HCT116 (cell line): ENCODE data around the gene ZNF10. TPM values are rescaled to one million over a fixed set of nuclear protein-coding genes. Genes with fewer than 3 reads are reported as not detected.

Experiments
- ATAC-seq: fragments of 200-7000 bp; cut with Tn5 transposase; 2 replicates; pipeline ENCODE4 v1.9.1; 2020; ENCODE audit warnings: mild to moderate bottlenecking, moderate library complexity
- BruUV-seq: library from RNA; stranded (reverse); fragments of 400-500 nt; replicated peaks from 2 replicates; lab custom pipeline; 2021; lab: Mats Ljungman, UMichigan
- CTCF ChIA-PET: fragments of 300-600 bp; sonication (Branson Sonifier 250); formaldehyde crosslinking; loops from one replicate; lab custom pipeline; 2021; ENCODE audit warnings: antibody characterized with exemption; lab: Charles Lee
- POLR2A ChIA-PET: fragments of 300-600, 350-600 bp; sonication (Branson Sonifier 250); formaldehyde crosslinking; loops from one replicate; lab custom pipeline; 2021; ENCODE audit warnings: antibody characterized with exemption; lab: Charles Lee
- RAD21 ChIA-PET, 2 experiments: fragments of 300-600 bp; sonication (Branson Sonifier 250); formaldehyde crosslinking; loops; one replicate each; lab custom pipeline; 2023; ENCODE audit warnings: low total read pairs in 2 of 2; ENCODE audit not compliant: uncharacterized antibody in 2 of 2, unreplicated experiment in 2 of 2, low non-redundant PET in 1 of 2; lab: Charles Lee
- DNase-seq: peaks from one replicate; pipeline ENCODE4 v3.0.0-alpha.2; 2010; ENCODE audit warnings: low read depth, low spot score
- H2AFZ ChIP-seq: fragments of 200-600 bp; shearing (Covaris generic), sonication (generic); 2 replicates; pipeline ENCODE4 v1.6.1; 2017; ENCODE audit warnings: low read depth, mixed run types, mixed read lengths, antibody characterized with exemption, low read length; ENCODE audit not compliant: poor library complexity, severe bottlenecking
- H3K27ac ChIP-seq: 2 replicates; pipeline ENCODE4 v1.5.1; 2012; ENCODE audit warnings: low read depth, low read length
- H3K27me3 ChIP-seq: fragments of 200-600 bp; sonication (generic); 2 replicates; pipeline ENCODE4 v1.6.1; 2016; ENCODE audit warnings: mixed run types, low read length, mixed read lengths; ENCODE audit not compliant: insufficient read depth
- H3K36me3 ChIP-seq, 2 experiments: fragments of 200-500 bp in 1 of 2; fragments of 200-600 bp in 1 of 2; sonication (Bioruptor generic) in 1 of 2; sonication (generic) in 1 of 2; 2 replicates each; pipeline versions ENCODE4 v1.5.1 to v1.6.1; 2014 to 2016; ENCODE audit warnings: low read length in 2 of 2, inconsistent platforms in 1 of 2, mixed read lengths in 1 of 2, mixed run types in 1 of 2; ENCODE audit not compliant: insufficient read depth in 2 of 2, control insufficient read depth in 1 of 2
- H3K4me1 ChIP-seq, 2 experiments: fragments of 200-600 bp in 1 of 2; sonication (generic) in 1 of 2; 2 replicates each; pipeline versions ENCODE4 v1.5.1 to v1.6.1; 2012 to 2017; ENCODE audit warnings: low read length in 2 of 2, inconsistent platforms in 1 of 2, mild to moderate bottlenecking in 1 of 2, mixed read lengths in 1 of 2, mixed run types in 1 of 2, moderate library complexity in 1 of 2; ENCODE audit not compliant: insufficient read depth in 2 of 2, control insufficient read depth in 1 of 2
- H3K4me2 ChIP-seq: fragments of 200-600 bp; sonication (generic); 2 replicates; pipeline ENCODE4 v1.6.1; 2017; ENCODE audit warnings: mixed run types, low read length, mixed read lengths
- H3K4me3 ChIP-seq, 2 experiments: fragments of 200-600 bp in 1 of 2; sonication (generic) in 1 of 2; replicated peaks in 1 of 2; 2 replicates each; pipeline ENCODE4 v1.5.1; 2011 to 2016; ENCODE audit warnings: low read length in 2 of 2, control low read depth in 1 of 2, low read depth in 1 of 2, mild to moderate bottlenecking in 1 of 2, mixed read lengths in 1 of 2, mixed run types in 1 of 2
- H3K79me2 ChIP-seq: fragments of 200-600 bp; sonication (generic); 2 replicates; pipeline ENCODE4 v1.6.1; 2017; ENCODE audit warnings: mild to moderate bottlenecking, mixed run types, low read length, moderate library complexity, mixed read lengths; ENCODE audit not compliant: insufficient read depth
- H3K9ac ChIP-seq: fragments of 200-600 bp; sonication (generic); 2 replicates; pipeline ENCODE4 v1.6.1; 2016; ENCODE audit warnings: low read length, mixed read lengths
- H3K9me2 ChIP-seq: fragments of 200-600 bp; sonication (generic), shearing (Covaris generic); 2 replicates; pipeline ENCODE4 v1.6.1; 2017; ENCODE audit warnings: mixed run types, mild to moderate bottlenecking, moderate library complexity; ENCODE audit not compliant: insufficient read depth
- H3K9me3 ChIP-seq, 2 experiments: fragments of 200-500 bp in 1 of 2; fragments of 200-600 bp in 1 of 2; sonication (Bioruptor generic) in 1 of 2; sonication (generic) in 1 of 2; 2 replicates each; pipeline ENCODE4 v1.6.1; 2014 to 2017; ENCODE audit warnings: low read length in 2 of 2, mixed read lengths in 2 of 2, inconsistent platforms in 1 of 2, low read depth in 1 of 2, mild to moderate bottlenecking in 1 of 2, mixed run types in 1 of 2, moderate library complexity in 1 of 2; ENCODE audit not compliant: control insufficient read depth in 1 of 2, insufficient read depth in 1 of 2
- H4K20me1 ChIP-seq: fragments of 200-600 bp; sonication (generic), shearing (Covaris generic); 2 replicates; pipeline ENCODE4 v1.6.1; 2017; ENCODE audit warnings: mixed run types, mild to moderate bottlenecking, moderate library complexity; ENCODE audit not compliant: insufficient read depth
- EGR1 ChIP-seq: IDR thresholded peaks from 2 replicates; pipeline ENCODE4 v1.6.1; 2012; ENCODE audit warnings: low read depth
- ELF1 ChIP-seq: IDR thresholded peaks from 2 replicates; pipeline ENCODE4 v1.6.1; 2012; ENCODE audit warnings: low read depth, borderline replicate concordance
- EZH2phosphoT487 ChIP-seq: fragments of 200-600 bp; IDR thresholded peaks from 2 replicates; pipeline ENCODE4 v1.6.1; 2018; ENCODE audit warnings: antibody characterized with exemption, borderline replicate concordance
- MAX ChIP-seq: IDR thresholded peaks from 2 replicates; pipeline ENCODE4 v1.6.1; 2012
- POLR2A ChIP-seq: IDR thresholded peaks from 2 replicates; pipeline ENCODE4 v1.7.0; 2011; ENCODE audit warnings: borderline replicate concordance; ENCODE audit not compliant: insufficient read depth, insufficient read length; ENCODE audit errors: extremely low read depth
- POLR2AphosphoS5 ChIP-seq: IDR thresholded peaks from 2 replicates; pipeline ENCODE4 v1.6.1; 2011; ENCODE audit warnings: mild to moderate bottlenecking, low read depth, low read length, moderate library complexity
- SIN3A ChIP-seq: IDR thresholded peaks from 2 replicates; pipeline ENCODE4 v1.6.1; 2012; ENCODE audit warnings: low read depth
- SRF ChIP-seq: IDR thresholded peaks from 2 replicates; pipeline ENCODE4 v1.6.1; 2012; ENCODE audit warnings: low read depth
- TCF7L2 ChIP-seq: IDR thresholded peaks from 2 replicates; pipeline ENCODE4 v1.7.0; 2011; ENCODE audit warnings: borderline replicate concordance, inconsistent platforms; ENCODE audit not compliant: insufficient read depth, insufficient read length; ENCODE audit errors: extremely low read depth
- YY1 ChIP-seq: IDR thresholded peaks from 2 replicates; pipeline ENCODE4 v1.6.1; 2011; ENCODE audit warnings: low read length, low read depth, moderate library complexity, mild to moderate bottlenecking; ENCODE audit not compliant: insufficient replicate concordance; ENCODE audit errors: extremely low read depth
- intact Hi-C: fragments of 100-400 bp; cut with micrococcal nuclease; formaldehyde crosslinking; loops from 2 replicates; pipeline ENCODE4 v1.10.0; 2022
- total RNA-seq: library from RNA; stranded (reverse); gene quantifications from one replicate; pipeline ENCODE4 v1.2.1, GENCODE V29; 2021; ENCODE audit not compliant: unreplicated experiment
- TF ChIP-seq, protein P1 (sequence below): IDR thresholded peaks from 2 replicates; pipeline ENCODE4 v1.6.1; 2012

Gene ZNF10
- total RNA-seq, 1 experiment from 2014 or later, result not detected

GRCh38 chr12:133181238-133181959 is 51.0 kb downstream of the ZNF10 start, which contains the start of gene ZNF268 (continued):
- peak; percentile 69; the same call in 1 of the 2 replicates for TF ChIP-seq EGR1
- no peak for TF ChIP-seq EZH2phosphoT487
- TF ChIP-seq MAX, result peak; percentile 57; the same call in 1 of the 2 replicates
- peak; percentile 95 for TF ChIP-seq SRF

DNA sequence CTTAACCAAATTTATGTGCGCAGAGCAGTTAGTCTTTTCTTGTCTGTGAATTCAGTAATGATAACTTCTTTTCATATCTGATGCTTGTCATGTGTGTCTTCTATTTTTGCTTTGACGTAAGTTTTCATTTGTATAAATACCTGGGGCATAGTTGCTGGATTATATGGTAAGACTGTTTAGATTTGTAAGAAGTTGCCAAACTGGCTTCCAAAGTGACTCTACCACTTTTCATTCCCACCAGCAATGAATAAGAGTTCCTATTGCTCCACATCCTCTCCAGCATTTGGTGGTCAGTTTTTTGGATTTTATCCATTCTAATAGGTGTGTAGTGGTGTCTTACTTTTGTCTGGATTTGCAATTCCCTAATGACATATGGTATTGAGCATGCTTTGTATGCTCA is 59.7 kb downstream of the ZNF10 start:
- no peak overlapping the region for H3K9ac ChIP-seq
- no peak for TF ChIP-seq ELF1
- H3K79me2 ChIP-seq, result no peaks in the 10 kb centered on the region
- no peak overlapping the region for H3K4me3 ChIP-seq
- intact Hi-C loops, result no loop called here
- no peaks in the 10 kb centered on the region for H3K27me3 ChIP-seq
- RAD21 ChIA-PET, result no interaction called here
- H3K4me2 ChIP-seq, result no peak overlapping the region
- H2AFZ ChIP-seq, result no peak overlapping the region
- H3K9me2 ChIP-seq, result no peaks in the 10 kb centered on the region
- peaks cover 13 to 44% of the 10 kb centered on the region in 2 experiments; a peak in 3 of 4 replicates for H3K9me3 ChIP-seq
- CTCF ChIA-PET, result no interaction called here
- BruUV-seq, result no TSS peak
- ATAC-seq (no peak), DNase-seq (no peak)
- peaks cover 29 to 46% of the 10 kb centered on the region in 2 experiments for H3K36me3 ChIP-seq
- no peak overlapping the region for H3K27ac ChIP-seq
- H3K4me1 ChIP-seq, result no peaks in the 10 kb centered on the region
- no peaks in the 10 kb centered on the region for H4K20me1 ChIP-seq
- POLR2A ChIA-PET, result no interaction called here

GRCh38 chr12:133192847-133193246 is 62.4 kb downstream of the ZNF10 start:
- ChIA-PET RAD21 (no interaction called here), CTCF (no interaction called here), POLR2A (no interaction called here)
- Histone ChIP-seq H3K9ac (no peak overlapping the region), H3K27ac (no peak overlapping the region), H2AFZ (no peak overlapping the region), H3K36me3 (peaks cover 29 to 38% of the 10 kb centered on the region in 2 experiments), H3K4me3 (no peak overlapping the region), H3K4me1 (no peaks in the 10 kb centered on the region), H3K9me3 (peaks cover 17 to 41% of the 10 kb centered on the region in 2 experiments; a peak in 3 of 4 replicates), H3K79me2 (no peaks in the 10 kb centered on the region), H3K9me2 (no peaks in the 10 kb centered on the region), H4K20me1 (no peaks in the 10 kb centered on the region), H3K4me2 (no peak overlapping the region), H3K27me3 (no peaks in the 10 kb centered on the region)
- no TSS peak for BruUV-seq
- no peak for DNase-seq
- TF ChIP-seq SIN3A, result no peak
- TF ChIP-seq, protein P1, sequence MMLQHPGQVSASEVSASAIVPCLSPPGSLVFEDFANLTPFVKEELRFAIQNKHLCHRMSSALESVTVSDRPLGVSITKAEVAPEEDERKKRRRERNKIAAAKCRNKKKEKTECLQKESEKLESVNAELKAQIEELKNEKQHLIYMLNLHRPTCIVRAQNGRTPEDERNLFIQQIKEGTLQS, result no peak
- no peak for TF ChIP-seq YY1
- no peak for TF ChIP-seq POLR2AphosphoS5
- no peak for TF ChIP-seq POLR2A
- no peak for TF ChIP-seq TCF7L2
- intact Hi-C loops, result no loop called here
- no peak for ATAC-seq
